ENCODE data around the gene LAIR1.
"Not testable (repeated sequence)": the region's sequence is repeated elsewhere in the genome, so short reads cannot be mapped to it uniquely, and the experiment has no call there.

LAIR1 gene

GRCh38 chr19:54322295-54322694 lies 42.4 kb downstream of the LAIR1 start:
- FAIRE-seq; DNase-seq (ENCODE audit: insufficient read length, low spot score): not testable (repeated sequence)

DNA sequence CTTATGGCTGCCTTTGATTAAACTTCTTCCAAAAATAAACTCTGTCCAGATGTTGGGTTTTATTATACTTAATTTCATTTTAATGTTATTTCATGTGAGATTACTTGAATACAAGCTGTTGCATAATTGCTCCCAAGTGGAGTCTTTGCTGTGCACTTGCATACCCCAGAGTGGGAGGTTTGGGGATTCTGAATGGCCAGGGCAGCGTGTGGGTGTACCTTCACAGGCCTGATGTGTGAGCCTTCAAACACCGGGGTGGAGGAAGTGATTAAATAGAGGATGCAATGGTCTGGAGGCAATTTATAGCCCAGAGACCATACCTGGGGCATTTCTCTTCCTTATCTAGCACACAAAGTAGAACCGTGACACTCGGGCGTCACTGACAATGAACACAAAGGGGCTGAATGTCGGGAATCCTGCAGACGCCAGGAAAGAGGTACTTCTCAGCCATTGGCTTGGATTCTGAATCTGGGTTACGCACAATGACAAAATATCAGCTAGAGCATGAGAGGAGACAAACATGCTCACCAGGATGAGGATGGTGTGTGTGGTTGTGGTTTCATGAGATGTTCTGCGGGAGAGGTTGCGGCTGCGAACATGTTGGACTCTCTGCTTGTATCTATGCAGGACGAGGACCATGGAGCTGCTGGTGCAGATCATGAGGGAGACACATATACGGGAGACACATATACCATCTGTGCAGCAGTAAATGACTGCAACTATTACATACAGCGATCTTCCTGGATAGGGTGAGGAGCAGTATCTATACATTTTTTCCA lies 44.6 kb downstream of the LAIR1 start:
- FAIRE-seq = no peak

DNA sequence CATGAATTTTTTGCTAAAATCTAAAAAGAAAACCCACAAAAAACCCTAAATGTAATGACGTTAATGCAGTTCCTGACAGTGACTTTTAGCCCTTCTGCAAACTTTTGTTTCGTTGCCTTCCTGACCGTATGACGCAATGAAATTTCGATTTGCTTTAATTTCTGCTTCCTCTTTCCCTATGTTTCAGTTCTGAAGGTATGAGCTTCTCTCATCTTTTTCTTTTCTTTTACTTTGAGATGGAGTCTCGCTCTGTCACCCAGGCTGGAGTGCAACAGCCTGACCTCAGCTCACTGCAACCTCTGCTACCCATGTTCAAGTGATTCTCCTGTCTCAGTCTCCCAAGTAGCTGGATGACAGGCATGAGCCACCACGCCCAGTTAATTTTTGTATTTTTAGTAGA lies 45.7 kb downstream of the LAIR1 start:
- no peak for FAIRE-seq
- DNase-seq (ENCODE audit: insufficient read length, low spot score) = no peak

More for the DNA sequence above, 44.6 kb downstream of the LAIR1 start:
- no peak for DNase-seq (ENCODE audit: insufficient read length, low spot score)

- no peak for FAIRE-seq
- DNase-seq (ENCODE audit: insufficient read length, low spot score) = no peak
Observed at GRCh38 chr19:54317965-54318240, 46.8 kb downstream of the LAIR1 start.

DNA sequence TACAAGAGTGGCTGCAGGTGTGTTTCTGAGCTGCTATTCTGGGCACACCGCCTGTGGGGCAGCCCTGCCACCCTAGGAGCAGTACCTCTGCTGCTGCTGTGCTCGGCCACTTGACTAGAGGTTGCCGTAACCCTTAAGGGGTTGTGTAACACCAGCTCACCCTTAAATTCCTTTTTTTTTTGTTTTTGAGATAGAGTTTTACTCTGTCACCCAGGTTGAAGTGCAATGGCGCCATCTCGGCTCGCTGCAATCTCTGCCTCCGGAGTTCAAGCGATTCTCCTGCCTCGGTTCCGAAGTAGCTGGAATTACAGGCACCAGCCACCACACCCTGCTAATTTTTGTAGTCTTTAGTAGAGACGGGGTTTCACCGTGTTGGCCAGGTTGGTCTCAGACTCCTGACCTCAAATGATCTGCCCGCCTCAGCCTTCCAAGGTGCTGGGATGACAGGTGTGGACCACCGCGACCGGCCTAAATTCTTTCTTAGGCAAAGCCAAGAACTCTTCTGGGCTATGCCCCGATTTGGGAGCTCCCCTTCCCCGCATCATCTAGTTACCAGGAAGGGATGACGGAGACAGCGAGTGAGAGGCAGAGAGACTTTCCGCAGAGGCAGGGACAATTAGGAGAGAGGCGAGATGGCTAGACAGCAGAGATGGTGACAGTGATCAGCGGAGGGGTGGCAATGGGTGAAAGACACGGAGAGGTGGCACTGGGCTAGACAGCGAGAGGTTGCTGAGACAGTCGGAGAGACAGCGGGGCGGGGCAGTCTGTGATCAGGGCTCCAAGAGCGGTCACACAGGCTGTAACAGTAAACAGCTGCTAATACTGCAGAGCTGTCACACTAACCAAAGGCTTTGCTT lies 47.4 kb downstream of the LAIR1 start:
- FAIRE-seq = no peak
- DNase-seq (ENCODE audit: insufficient read length, low spot score) = no peak

- no peak for FAIRE-seq
- no peak for DNase-seq (ENCODE audit: insufficient read length, low spot score)
Observed at GRCh38 chr19:54316746-54317107, 48.0 kb downstream of the LAIR1 start.

GRCh38 chr19:54315956-54316355 lies 48.8 kb downstream of the LAIR1 start:
- DNase-seq (ENCODE audit: insufficient read length, low spot score) (no peak), FAIRE-seq (no peak)

DNA sequence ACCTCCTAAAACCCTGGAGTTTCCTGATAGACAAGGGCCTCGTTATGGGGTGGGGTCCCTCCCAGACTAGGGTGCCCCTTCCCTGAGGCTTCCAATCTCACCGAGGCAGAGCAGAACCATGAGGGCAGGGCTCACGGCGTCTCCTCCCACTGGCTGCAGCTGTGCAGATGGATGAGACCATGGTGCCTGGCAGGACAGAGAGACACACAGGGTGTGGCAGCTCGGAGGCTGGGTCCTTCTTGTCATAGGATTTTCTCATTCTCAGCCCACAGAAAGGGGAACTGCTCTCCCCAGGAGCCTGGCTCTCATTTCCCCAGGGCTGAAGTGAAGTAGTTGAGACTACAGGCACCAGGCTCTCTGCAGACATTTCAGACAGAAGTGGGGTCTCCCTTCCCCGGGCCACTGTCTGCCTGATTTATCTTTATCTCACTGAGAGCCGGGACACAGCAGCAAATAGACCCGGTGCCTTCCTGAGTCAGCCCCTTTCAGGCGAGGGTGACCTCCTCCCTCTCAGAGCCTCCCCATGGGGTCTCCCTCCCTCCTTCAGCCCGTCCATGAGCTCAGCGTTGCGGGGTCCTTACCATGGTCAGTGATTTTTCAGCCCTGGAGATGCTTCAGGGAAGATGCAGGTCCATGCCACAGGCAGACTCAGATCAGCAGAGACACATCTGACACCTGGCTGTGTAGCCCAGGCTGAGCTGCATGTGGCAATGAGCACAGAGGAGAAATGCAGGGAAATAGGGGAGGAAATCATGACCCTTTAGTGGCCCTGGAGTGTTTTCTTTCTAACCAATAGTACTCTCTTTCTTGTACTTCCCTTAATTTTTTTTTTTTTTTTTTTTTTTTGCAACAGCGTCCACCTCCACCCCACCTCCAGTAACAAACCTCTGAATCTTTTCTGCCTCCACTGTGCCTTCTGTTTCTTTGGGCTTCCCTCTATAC lies 52.0 kb downstream of the LAIR1 start, which contains the start of gene LILRA5:
Gene LILRA5 (minus strand): TSS at position 731 of the 942 bp plus-strand sequence. CDS start 147 bp downstream, at position 584.
- DNase-seq (ENCODE audit: insufficient read length, low spot score) = no peak

GRCh38 chr19:54312011-54312410 lies 52.7 kb downstream of the LAIR1 start:
- FAIRE-seq = no peak
- no peak for DNase-seq (ENCODE audit: insufficient read length, low spot score)

More for the DNA sequence above, 52.0 kb downstream of the LAIR1 start, which contains the start of gene LILRA5:
- FAIRE-seq = no peak

DNA sequence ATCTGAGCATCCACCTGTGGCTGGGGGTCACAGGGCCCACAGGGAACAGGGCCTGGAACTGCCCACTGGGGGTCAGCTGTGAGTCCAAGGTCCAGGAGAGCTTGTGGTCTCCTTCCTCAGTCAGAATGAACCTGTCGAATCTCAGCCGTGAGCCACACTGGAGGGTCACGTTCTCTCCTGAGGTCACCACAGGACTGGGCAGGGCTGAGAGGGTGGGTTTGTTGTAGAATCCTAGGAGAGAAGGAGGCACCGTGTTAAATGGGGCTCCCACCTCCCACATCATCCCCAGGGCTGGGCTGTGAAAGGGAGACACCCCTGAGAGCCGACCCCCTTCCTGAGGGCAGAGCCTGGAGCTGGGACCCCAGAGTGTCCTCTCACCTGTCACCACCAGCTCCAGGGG lies 53.2 kb downstream of the LAIR1 start:
- no peak for DNase-seq (ENCODE audit: insufficient read length, low spot score)
- no peak for FAIRE-seq

- no peak for DNase-seq (ENCODE audit: insufficient read length, low spot score)
- FAIRE-seq = no peak
Observed at GRCh38 chr19:54310543-54310942, 54.2 kb downstream of the LAIR1 start.

DNA sequence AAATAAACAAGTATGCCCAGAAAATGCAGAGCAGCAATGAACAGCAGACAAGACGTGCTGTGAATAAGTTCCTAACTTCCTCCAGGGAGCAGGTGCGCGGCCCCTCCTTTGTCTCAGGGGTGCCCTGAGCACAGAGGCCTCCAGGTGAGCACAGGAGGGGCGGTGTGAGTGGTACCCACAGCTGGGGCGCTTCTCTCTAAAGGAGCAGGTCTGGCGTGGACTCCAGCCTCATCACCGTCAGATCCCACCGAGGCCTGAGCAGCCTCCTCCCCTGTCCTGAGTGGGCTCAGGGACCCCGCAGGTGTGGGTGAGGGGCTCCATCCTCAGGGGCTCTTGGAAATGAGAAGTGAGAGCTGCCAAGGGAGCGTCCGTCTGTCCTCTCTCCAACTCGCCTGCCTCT lies 54.9 kb downstream of the LAIR1 start:
- DNase-seq (ENCODE audit: insufficient read length, low spot score) (no peak), FAIRE-seq (no peak)

- DNase-seq (ENCODE audit: insufficient read length, low spot score) (no peak), FAIRE-seq (no peak)
Observed at GRCh38 chr19:54307389-54308020, 57.2 kb downstream of the LAIR1 start.

GRCh38 chr19:54305141-54305540 lies 59.6 kb downstream of the LAIR1 start:
- DNase-seq (ENCODE audit: insufficient read length, low spot score) (no peak), FAIRE-seq (no peak)

DNA sequence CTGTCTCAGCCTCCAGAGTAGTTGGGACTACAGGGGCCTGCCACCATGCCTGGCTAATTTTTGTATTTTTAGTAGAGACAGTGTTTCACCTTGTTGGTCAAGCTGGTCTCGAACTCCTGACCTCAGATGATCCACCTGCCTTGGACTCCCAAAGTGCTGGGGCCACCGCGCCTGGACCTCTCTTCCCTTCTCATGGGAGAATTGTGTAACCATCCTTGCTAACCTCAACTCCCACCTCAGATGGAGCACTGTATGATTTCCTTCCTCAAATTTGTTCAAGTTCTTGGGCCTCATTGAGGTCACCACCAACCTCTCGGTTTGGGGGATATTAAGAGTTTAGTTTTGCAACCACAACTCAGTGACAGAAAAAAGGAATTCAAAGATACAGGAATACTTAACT lies 62.5 kb downstream of the LAIR1 start:
- FAIRE-seq (no peak), DNase-seq (ENCODE audit: insufficient read length, low spot score) (no peak)
